ENCODE data around the gene CAND2.
"Not testable (repeated sequence)": the region's sequence is repeated elsewhere in the genome, so short reads cannot be mapped to it uniquely, and the experiment has no call there.

CAND2 gene

DNA sequence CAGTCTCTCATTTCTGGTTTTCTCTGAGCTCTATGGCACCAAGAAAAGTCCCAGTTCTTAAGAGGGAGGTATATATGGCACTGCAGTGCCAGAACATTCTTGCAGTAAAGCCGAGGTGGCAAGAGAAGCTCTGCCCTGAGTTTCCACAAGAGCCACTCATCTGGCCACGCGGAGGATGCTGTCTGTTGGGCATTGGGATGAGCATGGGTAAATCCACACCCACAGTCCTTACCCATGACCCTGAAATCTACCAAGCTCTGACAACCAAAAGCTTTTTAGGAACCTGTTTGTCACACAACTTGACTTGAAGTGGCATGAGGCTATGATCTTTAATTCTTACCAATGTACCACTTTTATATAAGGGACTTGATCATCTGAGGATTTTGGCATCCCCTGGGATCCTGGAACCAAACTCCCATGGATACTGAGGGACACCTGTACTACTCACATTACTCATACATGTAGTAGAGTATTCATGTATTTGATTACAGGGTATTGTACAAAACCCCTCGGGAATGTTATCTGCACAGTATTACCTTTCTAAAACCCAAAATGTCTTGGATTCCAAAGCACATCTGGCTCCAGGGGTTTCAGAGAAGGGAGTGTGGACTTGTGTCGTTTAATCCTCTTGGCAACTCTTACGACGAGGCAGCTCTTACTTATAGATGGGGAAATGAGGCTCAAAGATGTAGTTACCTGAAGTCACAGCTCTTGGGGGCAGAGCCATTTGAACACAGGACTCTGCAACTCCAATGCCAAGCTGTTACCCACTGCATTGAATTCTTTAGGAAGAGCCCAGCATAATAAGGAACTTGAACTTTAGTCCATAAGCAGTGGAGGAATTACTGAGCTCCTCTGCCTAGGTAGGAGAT is 36.1 kb downstream of the CAND2 start:
- DNase-seq = no peak

DNA sequence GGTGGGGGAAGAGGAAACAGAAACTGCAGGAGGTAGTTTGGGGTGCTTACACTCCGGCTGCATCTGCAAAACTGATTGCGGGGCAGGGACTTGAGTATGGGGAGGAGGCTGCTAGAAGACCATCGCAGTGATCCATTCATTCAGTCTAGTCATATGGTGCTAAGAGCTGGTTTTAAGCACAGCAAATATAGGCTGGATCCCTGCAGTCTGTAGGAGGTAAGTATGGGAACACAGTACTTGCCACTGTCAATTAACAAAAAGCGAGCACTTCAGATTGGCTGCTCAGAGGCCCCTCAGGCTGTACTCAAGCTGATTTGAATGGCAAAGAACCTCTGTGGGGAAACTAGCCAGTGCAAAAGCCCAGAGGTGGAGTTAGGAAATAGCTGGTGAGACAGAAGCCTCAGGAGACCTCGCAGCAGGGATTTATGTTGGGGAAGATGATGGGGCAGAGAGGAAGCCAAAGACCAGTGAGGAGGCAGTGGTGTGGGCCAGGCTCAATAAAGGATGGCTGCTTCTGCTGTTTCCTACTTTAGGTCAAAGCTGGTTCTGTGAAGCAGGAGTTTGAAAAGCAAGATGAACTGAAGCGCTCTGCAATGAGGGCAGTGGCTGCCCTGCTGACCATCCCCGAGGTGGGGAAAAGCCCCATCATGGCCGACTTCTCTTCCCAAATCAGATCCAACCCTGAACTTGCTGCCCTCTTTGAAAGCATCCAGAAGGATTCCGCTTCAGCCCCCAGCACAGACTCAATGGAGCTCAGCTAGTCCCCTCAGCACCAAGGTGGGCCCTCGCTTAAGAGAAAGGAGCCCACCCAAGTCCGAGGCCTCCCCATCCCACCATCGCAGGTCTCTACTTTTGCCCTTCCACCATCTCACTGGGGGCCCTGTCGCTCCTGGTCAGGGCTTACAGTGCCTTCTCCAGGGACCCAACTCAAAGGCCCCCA is 37.0 kb downstream of the CAND2 start:
- no peak for DNase-seq

DNA sequence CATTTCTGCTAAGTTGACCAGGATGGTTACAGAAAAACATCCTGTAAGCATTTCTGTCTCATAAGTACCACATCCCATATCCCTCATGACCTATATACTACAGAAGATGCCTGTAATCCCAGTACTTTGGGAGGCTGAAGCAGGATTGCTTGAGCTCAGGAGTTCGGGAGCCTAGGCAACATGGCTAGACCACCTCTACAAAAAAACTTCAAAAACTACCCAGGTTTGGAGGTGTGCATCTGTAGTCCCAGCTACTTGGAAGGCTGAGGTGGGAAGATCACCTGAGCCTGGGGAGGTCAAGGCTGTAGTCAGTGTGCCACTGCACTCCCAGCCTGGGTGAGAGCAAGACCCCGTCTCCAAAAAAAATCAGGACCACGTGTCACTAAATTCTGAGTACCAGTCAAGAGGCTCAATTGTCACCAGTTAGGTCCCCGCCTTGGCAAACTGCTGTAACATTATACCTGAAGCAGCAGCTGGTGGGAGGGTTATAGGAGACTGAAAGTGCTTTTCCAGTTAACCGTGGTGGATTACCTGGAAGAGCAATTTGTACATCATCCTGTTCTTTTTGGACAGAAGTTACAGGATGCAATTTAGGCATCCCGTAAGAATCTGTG is 38.7 kb downstream of the CAND2 start:
- no peak for DNase-seq

DNA sequence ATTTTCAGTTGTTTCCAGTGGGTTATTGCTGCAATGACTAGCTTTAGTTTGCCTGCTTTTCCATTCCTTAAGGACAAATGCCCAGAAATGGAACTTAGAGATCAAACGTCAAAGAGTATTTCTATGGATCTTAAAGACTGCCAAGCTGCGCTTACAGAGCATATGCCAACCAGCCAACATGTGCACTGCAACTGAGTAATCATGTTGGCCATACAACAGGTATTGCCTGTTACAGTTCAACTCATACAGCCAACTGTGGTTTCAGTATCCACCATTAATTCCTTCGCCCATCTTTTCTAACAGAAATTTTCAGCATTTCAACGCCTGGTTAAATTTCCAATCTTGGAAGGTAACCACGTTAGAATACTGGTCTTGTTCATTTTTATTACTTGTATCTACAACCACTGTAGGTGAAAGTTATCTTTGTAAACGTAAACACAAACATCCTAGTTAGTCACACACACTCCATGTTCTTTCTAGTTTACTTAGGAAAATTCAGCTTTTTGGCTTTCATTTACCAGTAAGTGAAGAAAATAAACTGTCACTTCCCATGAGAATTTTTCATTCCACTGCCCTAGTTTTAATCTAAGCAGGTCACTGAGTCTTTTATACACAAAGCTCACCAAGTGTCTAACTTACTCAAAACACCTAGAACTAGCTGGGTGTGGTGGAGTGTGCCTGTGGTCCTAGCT is 41.0 kb downstream of the CAND2 start:
- no peak for DNase-seq

DNA sequence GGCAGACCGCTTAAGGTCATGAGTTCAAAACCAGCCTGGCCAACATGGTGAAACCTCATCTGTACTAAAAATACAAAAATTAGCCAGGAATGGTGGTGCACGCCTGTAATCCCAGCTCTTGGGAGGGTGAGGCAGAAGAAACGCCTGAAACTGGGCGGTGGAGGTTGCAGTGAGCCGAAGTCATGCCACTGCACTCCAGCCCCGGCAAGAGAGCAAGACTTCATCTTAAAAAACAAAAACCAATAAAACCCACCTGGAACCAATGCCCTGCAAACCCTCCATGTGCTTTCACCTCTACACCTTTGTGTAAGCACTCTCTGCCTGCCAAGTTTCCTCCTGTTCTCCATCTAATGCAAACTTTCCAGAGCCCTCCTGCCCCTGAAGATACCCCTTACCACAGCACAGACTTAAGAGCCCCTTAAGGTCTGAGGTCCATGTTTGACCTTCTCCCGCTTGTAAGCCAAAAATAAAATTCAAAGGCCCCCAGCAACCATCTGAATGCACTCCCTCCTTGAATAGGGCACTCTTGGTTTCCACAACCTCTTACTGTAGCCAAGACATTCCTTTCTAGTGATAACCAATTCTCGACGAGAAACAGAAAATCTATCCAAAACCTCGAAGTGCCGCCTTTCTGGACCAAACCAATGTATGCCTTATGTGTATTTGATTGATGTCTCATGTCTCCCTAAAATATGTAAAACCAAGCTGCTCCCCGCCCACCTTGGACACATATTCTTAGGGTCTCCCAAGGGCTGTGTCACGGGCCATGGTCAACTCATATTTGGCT is 41.9 kb downstream of the CAND2 start:
- no peak for DNase-seq

DNA sequence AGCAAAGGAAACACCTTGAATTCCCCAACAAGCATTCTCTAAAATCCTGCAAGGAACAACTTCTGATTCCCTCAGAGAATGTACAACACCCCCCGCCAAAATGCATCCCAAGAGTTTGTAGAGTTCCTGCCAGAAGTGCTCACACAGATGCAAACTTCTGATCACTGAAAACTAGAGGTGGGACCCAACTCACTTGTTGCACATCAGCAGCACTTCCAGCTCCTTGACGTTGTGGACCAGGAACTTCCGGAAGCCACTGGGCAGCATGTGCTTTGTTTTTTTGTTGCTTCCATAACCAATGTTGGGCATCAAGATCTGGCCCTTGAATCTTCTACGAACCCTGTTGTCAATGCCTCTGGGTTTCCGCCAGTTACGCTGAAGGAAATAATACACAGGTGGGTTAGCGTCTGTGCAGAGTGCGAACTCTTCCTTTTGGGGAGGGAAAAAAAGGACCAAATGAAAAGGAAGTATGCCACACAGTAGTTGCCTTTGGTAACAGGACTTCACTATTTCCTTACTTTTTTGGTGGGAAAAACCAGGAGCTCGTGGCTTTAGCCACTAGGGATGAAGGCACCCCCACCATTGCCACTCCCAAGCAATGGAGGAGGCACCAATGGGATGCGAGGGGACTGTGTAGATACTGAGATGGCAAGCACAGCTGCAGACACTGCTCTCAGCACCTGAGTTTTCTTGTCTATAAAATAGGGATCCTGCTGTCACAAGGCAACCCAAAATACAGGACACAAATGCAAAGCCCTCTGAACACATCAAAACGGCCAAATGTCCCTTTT is 42.9 kb downstream of the CAND2 start:
- DNase-seq = no peak

DNA sequence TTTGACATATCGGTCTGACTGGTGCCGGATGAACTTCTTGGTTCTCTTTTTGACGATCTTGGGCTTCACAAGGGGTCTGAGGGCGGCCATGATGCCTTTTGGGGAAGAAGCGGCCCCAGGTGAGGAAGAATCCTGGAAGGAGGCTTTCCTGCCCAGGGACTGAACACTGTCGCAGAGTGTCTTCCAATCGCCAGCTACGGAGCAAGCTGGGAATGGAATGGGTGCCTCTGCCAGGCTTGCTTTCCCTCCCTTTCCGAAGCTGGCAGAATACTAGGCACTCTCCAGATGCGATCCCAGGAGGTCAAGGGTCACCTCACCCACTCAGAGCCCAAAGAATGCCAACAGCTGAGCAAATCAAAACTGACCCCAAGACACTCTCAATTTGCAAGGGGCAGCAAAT is 43.7 kb downstream of the CAND2 start:
- DNase-seq = not testable (repeated sequence)

DNA sequence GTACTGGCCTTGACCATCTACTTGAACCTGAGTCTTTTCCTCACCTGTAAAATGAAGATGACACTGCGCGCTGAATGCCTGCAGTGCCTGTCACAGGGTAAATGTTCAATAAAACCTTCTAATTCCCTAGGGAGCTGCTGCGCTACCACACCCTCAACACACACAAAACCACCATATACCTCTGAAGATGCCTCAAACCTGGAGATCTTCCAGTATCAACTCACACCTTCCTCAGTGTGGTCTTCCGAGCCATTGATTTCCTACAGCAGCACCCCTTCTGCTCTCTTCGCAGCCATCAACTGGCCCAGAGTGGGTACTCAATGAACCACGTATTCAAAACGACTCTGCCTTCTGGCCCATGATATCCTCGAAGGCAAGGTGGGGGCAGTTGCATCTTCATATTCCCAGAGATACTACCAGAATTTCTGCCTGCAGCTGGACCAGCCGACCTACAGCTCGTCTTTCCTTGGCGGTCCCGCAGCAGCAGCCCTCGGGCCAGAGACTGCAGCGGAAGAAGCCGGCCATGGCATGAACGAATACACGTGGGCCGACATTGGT is 44.2 kb downstream of the CAND2 start:
- DNase-seq = no peak

DNA sequence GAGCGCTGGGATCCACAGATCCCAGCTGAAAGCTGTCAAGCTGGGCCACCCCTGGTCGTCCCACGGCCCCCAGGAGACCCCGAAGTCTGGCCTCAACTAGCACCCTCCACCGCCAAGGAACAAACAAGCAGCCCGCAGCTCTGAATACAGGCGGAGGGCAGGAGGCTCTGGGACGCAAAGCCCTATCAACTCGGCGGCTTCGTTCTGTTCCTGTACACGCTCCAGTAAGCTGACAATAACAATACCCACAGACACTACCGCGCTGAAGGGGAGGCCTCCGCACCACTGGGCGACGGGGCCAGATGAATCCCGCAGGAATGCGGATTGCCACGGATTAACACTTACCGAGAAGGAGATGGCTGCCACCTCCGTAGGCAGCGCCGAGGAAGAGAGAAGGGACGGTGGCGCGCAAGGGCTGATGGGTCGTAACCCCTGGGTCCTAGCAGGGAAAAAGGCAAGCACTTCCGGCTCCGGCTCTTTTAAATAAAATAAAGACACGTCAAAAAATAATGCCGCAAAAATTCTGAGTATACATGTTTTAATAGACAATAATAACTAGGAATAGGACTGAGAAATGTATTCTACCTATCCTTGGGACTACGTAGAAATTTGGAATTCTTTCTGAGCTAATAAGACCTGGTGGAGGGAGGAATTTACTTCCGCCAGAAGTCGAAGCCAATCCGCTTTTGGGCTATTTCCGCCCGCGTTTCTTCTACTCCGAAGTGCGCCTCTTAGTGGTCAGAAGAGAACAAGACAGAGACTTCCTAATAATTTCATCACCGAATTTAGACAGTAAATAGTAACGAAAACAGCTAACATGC is 44.9 kb downstream of the CAND2 start, which contains the start of gene RPL32:
RPL32 (minus strand) TSS at position 417 of the 821 bp plus-strand sequence. CDS start 1,328 bp downstream, outside the sequence.
- DNase-seq = peak; percentile 69

DNA sequence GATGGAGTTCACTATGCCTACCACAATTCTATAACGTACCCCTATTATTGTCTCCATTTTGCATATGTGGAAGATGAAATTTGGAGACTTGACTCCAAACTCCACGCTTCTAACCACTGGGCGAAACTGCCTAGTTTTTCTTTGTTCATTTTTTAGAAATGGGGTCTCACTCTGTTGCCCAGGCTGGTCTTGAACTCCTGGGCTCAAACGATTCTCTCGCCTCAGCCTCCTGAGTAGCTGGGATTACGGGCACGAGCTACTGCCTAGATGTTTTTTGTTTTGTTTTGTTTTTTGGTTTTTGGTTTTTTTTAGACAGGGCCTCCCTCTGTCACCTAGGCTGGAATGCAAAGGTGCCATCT is 45.5 kb downstream of the CAND2 start:
- DNase-seq = no peak

DNA sequence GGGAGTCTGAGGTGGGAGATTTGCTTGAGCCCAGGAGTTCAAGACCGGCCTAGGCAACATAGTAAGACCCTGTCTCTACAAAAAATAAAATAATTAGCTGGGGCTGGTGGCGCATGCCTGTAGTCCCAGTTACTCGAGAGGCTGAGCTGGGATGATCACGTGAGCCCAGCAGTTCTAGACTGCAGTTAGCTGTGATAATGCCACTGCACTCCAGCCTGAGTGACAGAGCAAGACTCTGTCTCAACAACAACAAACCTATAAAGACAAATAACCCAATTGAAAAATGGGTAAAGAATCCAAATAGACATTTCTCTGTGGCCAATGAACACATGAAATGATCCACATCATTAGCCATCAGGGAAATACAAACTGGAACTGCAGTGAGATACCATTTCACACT is 46.0 kb downstream of the CAND2 start:
- no peak for DNase-seq

DNA sequence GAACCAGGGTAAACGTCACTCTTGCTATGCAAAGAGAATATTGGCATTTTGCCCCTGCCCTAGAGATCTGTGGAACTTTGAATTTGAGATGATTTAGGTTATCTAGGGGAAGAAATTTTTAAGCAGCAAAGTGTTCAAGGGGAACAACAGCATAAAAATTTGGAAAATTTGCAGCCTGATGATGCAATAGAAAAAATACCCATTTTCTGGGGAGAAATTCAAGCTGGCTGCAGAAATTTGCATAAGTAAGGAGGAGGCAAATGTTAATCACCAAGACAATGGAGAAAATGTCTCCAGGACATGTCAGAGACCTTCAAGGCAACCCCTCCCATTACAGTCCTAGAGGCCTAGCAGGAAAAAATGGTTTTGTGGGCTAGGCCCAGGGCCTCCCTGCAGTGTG is 49.3 kb downstream of the CAND2 start:
- DNase-seq = no peak

DNA sequence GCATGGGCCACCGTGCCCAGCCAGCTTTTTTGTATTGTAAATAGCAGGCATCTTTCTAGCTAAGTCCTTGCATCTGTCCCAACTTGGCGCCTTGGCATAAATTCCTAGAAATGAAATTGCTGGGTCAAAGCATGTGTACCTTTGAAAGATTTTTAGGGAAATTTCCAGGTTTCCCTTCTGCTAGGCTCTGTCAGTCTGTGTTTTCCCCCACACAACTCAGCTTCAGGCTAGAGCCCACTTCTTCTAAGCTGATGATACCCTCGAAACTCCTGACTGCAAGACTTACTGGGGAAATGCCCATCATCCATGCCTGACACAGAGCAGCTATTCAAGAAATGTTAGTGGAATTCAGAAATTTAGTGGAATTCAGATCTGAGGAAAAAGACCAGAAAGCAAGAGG is 55.7 kb downstream of the CAND2 start:
- DNase-seq = no peak

DNA sequence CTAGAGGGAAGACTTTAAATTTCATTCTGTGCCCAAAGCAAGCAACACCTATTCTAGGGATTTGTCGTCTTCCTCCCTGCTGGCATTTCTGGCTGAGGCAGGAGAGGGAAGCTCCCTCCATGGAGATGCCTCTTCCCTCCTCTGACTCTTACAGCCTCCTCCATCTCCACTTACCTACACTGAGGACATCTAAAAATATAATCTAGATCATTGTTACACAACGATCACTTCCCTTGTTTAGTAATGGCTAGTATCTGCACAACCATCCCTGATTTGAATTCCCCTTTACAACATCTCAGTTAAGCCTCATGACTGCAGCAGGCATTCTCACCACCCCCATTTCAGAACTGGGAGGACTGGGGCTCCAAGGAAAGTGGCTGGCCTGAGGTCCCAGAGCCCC is 57.4 kb downstream of the CAND2 start:
- DNase-seq = not testable (repeated sequence)

DNA sequence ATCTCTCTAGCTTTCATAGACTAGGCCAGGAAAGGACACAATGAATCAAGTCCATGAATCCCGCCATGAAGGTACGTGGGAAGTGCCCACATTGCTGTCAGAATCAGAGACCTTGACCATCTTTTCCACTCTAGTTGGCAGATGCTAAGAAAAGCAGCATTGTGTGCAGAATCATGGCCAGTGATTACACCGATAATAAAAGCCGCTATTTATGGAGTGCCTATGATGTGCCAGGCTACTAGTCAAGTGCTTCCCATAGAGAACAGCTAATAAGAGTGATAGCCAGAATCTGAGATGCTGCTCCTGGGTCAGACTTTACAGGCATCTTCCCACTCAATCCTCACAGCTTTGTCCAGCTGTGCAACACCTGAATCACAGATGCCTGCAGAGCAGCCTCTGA is 58.1 kb downstream of the CAND2 start:
- DNase-seq = no peak

DNA sequence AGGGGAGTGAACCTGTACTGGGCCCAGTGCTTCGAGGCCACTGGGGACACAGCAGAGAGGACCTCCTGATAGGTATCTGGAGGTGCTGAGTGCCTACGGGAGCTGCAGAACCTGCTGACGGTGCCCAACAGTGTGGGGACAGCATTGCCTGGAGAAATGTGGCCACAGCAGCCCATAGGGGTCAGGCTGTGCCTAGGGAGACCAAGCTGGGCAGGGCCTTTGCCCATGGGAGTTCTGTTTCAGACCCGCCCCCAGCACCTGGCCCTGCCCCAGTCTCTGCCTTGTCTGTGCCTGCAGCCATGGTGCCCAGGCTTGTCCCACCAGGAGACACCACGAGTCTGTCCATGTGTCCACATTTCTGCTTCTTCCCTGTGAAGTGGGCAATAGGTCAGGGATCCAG is 60.1 kb downstream of the CAND2 start:
- DNase-seq = no peak

DNA sequence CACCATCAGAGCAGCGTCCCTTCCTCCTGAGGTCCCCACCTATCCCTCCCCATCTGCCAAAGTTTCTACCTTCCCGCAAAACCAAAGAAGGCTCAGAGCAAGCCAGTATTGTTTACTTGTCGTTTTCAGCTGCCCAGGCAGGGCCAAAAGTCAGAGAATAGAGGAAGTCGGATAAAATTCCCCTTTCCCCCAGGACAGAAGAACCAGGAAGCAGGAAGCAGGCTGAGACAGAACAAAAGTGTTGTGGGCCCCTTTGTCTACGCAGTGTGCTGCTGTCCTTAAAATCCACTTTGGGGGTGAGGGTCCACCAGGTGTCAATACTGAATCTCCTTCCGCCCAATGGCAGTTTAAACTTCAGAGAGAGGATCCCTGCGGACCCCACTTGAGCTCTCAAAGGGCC is 63.4 kb downstream of the CAND2 start:
- no peak for DNase-seq

DNA sequence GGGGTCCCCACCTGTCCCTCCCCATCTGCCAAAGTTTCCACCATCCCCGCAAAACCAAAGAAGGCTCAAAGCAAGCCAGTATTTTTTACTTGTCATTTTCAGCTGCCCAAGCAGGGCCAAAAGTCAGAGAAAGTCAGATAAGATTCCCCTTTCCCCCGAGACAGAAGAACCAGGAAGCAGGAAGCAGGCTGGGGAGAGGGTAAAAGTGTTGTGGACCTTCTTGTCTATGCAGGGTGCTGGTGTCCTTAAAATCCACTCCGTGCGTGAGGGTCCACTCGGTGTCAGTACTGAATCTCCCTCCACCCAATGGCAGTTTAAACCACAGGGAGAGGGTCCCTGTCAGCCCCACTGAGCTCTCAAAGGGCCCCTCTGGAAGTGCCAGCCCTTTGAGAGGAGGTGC is 65.1 kb downstream of the CAND2 start:
- no peak for DNase-seq

DNA sequence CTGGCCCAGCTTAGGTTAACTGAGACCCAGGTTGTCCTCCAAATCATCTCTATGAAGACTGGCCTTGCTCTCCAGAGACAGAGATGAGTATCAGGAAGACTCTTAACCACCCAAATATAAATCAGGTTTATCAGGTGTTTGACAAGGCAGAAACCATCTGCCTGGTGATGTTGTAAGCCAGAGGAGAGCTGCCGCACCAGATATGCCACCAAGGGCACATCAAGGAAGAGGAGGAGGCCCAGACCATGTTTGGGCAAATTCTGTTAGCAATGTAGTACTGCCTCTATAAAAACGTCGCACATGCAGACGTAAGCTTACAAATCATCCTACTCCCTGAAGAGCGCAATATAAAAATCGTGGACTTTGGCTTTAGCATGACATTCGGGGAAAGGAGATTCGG is 65.9 kb downstream of the CAND2 start:
- DNase-seq = no peak

DNA sequence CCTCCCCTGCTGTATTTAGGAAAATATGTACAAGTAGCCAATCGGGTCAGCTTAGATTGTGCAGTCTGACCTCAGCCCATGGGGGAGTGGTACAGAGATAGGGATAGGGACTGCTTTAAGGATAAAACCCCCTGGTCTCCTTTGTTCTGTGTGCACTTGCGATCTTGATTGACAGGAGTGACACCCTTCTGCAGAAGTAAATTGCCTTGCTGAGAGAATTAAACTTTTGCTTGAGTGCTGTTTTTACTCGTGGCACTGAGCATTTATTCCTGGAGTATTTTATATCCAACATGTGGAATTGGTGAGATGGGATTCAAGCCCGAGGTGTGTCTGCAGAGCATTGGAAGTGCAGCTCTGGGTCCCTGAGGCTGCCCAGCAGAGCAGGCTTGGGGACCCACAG is 68.8 kb downstream of the CAND2 start:
- DNase-seq = no peak

Measured in NCI-H510A (cell line).